ENCODE data around the gene GMPR. TPM values are rescaled to one million over a fixed set of nuclear protein-coding genes. Genes with fewer than 3 reads are reported as not detected.
"Not testable (repeated sequence)": the region's sequence is repeated elsewhere in the genome, so short reads cannot be mapped to it uniquely, and the experiment has no call there.

GMPR gene
- total and polyA plus RNA-seq, 3 experiments from 2014 or later = 0.66 to 1.4 (median 0.82) TPM

DNA sequence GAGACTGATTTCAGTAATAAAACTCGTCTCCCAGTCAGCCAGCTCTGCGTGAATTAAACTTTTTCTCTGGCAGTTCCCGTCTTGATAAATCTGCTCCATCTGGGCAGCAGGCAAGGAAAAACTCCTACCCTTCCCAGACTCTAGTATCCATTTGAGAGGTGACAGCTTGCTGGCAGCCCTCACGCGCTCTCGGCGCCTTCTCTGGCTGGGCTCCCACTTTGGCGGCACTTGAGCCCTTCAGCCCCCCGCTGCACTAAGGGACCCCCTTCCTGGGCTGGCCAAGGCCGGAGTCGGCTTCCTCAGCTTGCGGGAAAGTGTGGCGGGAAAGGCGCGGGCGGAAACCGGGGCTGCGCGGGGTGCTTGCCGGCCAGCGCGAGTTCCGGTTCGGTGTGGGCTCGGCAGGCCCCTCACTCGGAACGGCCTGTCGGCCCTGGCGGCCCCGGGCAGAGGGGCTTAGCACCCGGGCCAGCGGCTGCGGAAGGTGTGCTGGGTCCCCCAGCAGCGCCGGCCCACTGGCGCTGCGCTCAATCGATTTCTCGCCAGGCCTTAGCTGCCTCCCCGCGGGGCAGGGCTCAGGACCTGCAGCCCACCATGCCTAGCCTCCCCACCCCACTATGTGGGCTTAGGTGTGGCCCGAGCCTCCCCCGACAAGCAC is 21.8 kb upstream of the GMPR start:
- Mint-ChIP-seq H3K27ac (no peak overlapping the region), H3K27me3 (peaks cover 17 to 40% of the 10 kb centered on the region in 2 donors), H3K4me1 (no peaks in the 10 kb centered on the region), H3K36me3 (no peaks in the 10 kb centered on the region), H3K4me3 (no peak overlapping the region), H3K9me3 (no peaks in the 10 kb centered on the region)
- CTCF ChIA-PET = interaction anchor here (1.0 to 3.0 kb wide), 2 partner anchors 9 to 525 kb away, joined by 5 to 13 read pairs; no protein-coding TSS in a partner anchor
- Histone ChIP-seq H3K9me3 (ENCODE audit: low read length) (no peaks in the 10 kb centered on the region), H3K27ac (ENCODE audit: low read depth, low read length) (peak overlapping the region; percentile 72), H3K4me3 (ENCODE audit: low read length) (no peak overlapping the region), H3K27me3 (ENCODE audit: insufficient read depth, low read length, poor library complexity, severe bottlenecking) (no peaks in the 10 kb centered on the region), H3K4me1 (ENCODE audit: insufficient read depth, low read length) (no peaks in the 10 kb centered on the region), H3K36me3 (ENCODE audit: insufficient read depth, low read length) (no peaks in the 10 kb centered on the region)
- POLR2A ChIA-PET = interaction anchor here (0.5 to 1.0 kb wide), 2 partner anchors 19 to 23 kb away, joined by 3 read pairs; no protein-coding TSS in a partner anchor
- DNase-seq = no peak

DNA sequence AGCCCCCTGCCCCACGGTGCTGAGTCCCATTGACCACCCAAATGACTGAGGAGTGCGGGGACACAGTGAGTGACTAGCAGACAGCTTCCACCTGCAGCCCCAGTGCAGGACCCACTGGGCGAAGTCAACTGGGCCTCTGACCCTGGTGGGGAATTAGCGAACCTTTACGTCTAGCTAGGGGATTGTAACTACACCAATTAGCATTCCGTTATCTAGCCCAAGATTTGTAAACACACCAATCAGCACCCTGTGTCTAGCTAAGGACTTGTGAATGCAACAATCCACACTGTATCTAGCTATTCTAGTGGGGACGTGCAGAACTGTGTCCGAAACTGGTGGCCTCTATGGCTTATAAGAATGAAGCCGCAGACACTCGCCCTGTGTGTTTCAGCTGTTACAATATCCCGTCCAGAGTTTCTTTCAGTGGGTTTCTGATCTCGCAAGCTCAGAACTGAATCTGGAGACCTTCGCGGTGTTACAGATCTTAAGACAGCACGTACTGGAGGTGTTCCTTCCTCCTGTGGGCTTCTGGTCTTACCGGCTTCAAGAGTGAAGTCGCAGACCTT is 21.1 kb upstream of the GMPR start:
- H3K27ac Mint-ChIP-seq = no peak overlapping the region

DNA sequence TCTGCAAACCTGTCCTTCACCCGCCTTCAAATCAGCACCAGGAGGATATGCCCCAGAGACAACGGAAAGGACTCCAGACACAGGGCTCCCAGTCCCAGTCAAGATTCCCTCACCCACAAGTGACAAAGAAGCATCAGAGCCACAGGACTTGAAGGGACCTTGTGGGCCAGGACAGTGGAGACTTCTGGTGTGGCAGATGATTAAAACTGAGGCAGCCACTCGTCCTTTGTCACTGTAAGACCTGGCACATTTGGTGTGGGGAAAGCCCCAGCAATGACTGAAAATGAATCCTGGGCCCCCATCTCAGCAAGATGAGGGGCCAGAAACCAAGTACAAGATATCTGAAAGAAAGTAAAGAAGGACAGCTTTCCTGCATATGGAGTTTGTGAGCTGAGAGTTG is 15.6 kb upstream of the GMPR start:
- ChIA-PET CTCF (no interaction called here), POLR2A (interaction anchor here (0.7 kb wide), 1 partner anchor 17 kb away, joined by 10 read pairs; no protein-coding TSS in a partner anchor)
- no peaks in the 10 kb centered on the region for H3K36me3 ChIP-seq (ENCODE audit: insufficient read depth, low read length)
- H3K27ac Mint-ChIP-seq = no peak overlapping the region
- no peaks in the 10 kb centered on the region for H3K9me3 ChIP-seq (ENCODE audit: low read length)
- no peaks in the 10 kb centered on the region for H3K27me3 ChIP-seq (ENCODE audit: insufficient read depth, low read length, poor library complexity, severe bottlenecking)
- no peak for DNase-seq
- peaks cover 0 to 2% (median 0%) of the 10 kb centered on the region in 5 donors for H3K9me3 Mint-ChIP-seq
- H3K4me1 Mint-ChIP-seq = no peaks in the 10 kb centered on the region
- H3K4me3 Mint-ChIP-seq = no peak overlapping the region
- H3K4me1 ChIP-seq (ENCODE audit: insufficient read depth, low read length) = no peaks in the 10 kb centered on the region
- H3K27me3 Mint-ChIP-seq = peaks cover 4 to 34% of the 10 kb centered on the region in 2 donors
- H3K27ac ChIP-seq (ENCODE audit: low read depth, low read length) = no peak overlapping the region
- no peak overlapping the region for H3K4me3 ChIP-seq (ENCODE audit: low read length)
- H3K36me3 Mint-ChIP-seq = no peaks in the 10 kb centered on the region

More for the DNA sequence above, 21.1 kb upstream of the GMPR start:
- no peak overlapping the region for H3K4me3 Mint-ChIP-seq
- H3K27me3 Mint-ChIP-seq = peaks cover 17 to 40% of the 10 kb centered on the region in 2 donors
- H3K4me1 Mint-ChIP-seq = no peaks in the 10 kb centered on the region
- H3K4me1 ChIP-seq (ENCODE audit: insufficient read depth, low read length) = no peaks in the 10 kb centered on the region
- no peak for DNase-seq
- H3K36me3 ChIP-seq (ENCODE audit: insufficient read depth, low read length) = no peaks in the 10 kb centered on the region
- POLR2A ChIA-PET = interaction anchor here (0.5 kb wide), 1 partner anchor 23 kb away, joined by 3 read pairs; no protein-coding TSS in a partner anchor
- no peaks in the 10 kb centered on the region for H3K9me3 ChIP-seq (ENCODE audit: low read length)
- no peaks in the 10 kb centered on the region for H3K27me3 ChIP-seq (ENCODE audit: insufficient read depth, low read length, poor library complexity, severe bottlenecking)
- no peak overlapping the region for H3K27ac ChIP-seq (ENCODE audit: low read depth, low read length)
- H3K36me3 Mint-ChIP-seq = no peaks in the 10 kb centered on the region
- CTCF ChIA-PET = interaction anchor here (3.0 kb wide), 1 partner anchor 10 kb away, joined by 13 read pairs; no protein-coding TSS in a partner anchor
- H3K9me3 Mint-ChIP-seq = no peaks in the 10 kb centered on the region
- no peak overlapping the region for H3K4me3 ChIP-seq (ENCODE audit: low read length)

DNA sequence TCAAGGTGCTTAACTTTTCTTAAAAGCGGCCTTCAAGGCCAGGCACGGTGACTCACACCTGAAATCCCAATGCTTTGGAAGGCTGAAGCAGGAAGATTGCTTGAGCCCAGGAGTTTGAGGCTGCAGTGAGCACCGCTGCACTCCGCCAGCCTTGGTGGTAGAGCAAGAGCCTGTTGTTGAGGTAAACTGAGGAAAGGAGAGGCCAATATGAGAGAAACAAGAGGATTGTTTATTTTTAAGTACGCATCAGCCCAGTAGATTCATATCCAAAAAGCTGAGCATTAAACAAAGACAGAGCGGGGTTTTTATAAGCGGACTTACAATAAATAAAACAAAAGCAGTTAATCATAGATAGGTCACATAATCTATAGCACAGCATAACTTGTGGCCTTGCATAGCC is 15.0 kb upstream of the GMPR start:
- H3K9me3 Mint-ChIP-seq = peaks cover 0 to 2% (median 0%) of the 10 kb centered on the region in 5 donors
- POLR2A ChIA-PET = no interaction called here
- H3K4me3 Mint-ChIP-seq = peak overlapping the region in 1 of 7 donors; percentile 9

DNA sequence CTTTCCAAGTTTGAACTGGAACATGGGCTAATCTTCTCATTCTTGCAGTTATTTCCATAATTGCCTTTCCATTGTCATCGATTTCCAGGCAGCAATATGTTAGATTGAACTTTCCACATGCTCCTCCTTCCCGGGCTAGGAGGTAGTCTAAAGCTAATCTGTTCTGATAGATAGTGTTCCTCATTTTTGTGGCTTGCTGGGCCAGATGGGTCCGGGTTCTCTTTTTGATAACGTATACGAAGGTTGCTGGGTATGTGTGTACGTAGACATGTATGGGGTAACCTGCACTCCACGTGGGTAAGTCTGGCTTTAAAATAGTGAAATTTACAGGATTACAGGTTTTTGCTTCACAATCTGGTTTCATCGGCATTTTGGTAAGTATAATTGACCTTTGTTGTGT is 14.0 kb upstream of the GMPR start:
- Mint-ChIP-seq H3K4me1 (no peaks in the 10 kb centered on the region), H3K4me3 (no peak overlapping the region), H3K9me3 (peaks cover 0 to 2% (median 0%) of the 10 kb centered on the region in 5 donors), H3K27me3 (peaks cover 2 to 22% of the 10 kb centered on the region in 2 donors), H3K36me3 (no peaks in the 10 kb centered on the region), H3K27ac (no peak overlapping the region)
- no peak overlapping the region for H3K27ac ChIP-seq (ENCODE audit: low read depth, low read length)
- H3K4me1 ChIP-seq (ENCODE audit: insufficient read depth, low read length) = no peaks in the 10 kb centered on the region
- no peaks in the 10 kb centered on the region for H3K36me3 ChIP-seq (ENCODE audit: insufficient read depth, low read length)
- H3K4me3 ChIP-seq (ENCODE audit: low read length) = no peak overlapping the region
- no peak for DNase-seq
- no peaks in the 10 kb centered on the region for H3K9me3 ChIP-seq (ENCODE audit: low read length)
- CTCF ChIA-PET = no interaction called here
- POLR2A ChIA-PET = no interaction called here
- H3K27me3 ChIP-seq (ENCODE audit: insufficient read depth, low read length, poor library complexity, severe bottlenecking) = no peaks in the 10 kb centered on the region

More for the DNA sequence above, 15.0 kb upstream of the GMPR start:
- H3K27ac ChIP-seq (ENCODE audit: low read depth, low read length) = no peak overlapping the region
- DNase-seq = no peak
- H3K9me3 ChIP-seq (ENCODE audit: low read length) = no peaks in the 10 kb centered on the region
- H3K27me3 ChIP-seq (ENCODE audit: insufficient read depth, low read length, poor library complexity, severe bottlenecking) = no peaks in the 10 kb centered on the region
- no peaks in the 10 kb centered on the region for H3K4me1 ChIP-seq (ENCODE audit: insufficient read depth, low read length)
- H3K27me3 Mint-ChIP-seq = peaks cover 4 to 33% of the 10 kb centered on the region in 2 donors
- H3K27ac Mint-ChIP-seq = no peak overlapping the region
- no peaks in the 10 kb centered on the region for H3K36me3 Mint-ChIP-seq
- H3K4me1 Mint-ChIP-seq = no peaks in the 10 kb centered on the region
- CTCF ChIA-PET = no interaction called here
- H3K4me3 ChIP-seq (ENCODE audit: low read length) = no peak overlapping the region
- no peaks in the 10 kb centered on the region for H3K36me3 ChIP-seq (ENCODE audit: insufficient read depth, low read length)

DNA sequence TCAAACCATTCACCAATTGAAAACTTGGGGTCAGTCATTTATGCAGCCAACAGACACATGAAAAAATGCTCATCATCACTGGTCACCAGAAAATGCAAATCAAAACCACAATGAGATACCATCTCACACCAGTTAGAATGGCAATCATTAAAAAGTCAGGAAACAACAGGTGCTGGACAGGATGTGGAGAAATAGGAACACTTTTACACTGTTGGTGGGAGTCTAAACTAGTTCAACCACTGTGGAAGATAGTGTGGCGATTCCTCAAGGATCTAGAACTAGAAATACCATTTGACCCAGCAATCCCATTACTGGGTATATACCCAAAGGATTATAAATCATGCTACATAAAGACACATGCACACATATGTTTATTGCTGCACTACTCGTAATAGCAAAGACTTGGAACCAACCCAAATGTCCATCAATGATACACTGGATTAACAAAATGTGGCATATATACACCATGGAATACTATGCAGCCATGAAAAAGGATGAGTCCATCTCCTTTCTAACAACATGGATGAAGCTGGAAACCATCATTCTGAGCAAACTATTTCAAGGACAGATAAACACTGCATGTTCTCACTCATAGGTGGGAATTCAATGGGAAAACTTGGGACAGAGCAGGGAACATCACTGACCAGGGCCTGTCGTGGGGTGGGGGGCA is 13.2 kb upstream of the GMPR start:
- H3K9me3 ChIP-seq (ENCODE audit: low read length); H3K4me3 Mint-ChIP-seq; H3K27ac Mint-ChIP-seq; DNase-seq; H3K4me1 ChIP-seq (ENCODE audit: insufficient read depth, low read length); H3K9me3 Mint-ChIP-seq; H3K4me3 ChIP-seq (ENCODE audit: low read length); H3K36me3 Mint-ChIP-seq; H3K27ac ChIP-seq (ENCODE audit: low read depth, low read length); POLR2A ChIA-PET; CTCF ChIA-PET; H3K4me1 Mint-ChIP-seq; H3K36me3 ChIP-seq (ENCODE audit: insufficient read depth, low read length); H3K27me3 ChIP-seq (ENCODE audit: insufficient read depth, low read length, poor library complexity, severe bottlenecking): not testable (repeated sequence)
- peaks cover 2 to 22% of the 10 kb centered on the region in 2 donors for H3K27me3 Mint-ChIP-seq

DNA sequence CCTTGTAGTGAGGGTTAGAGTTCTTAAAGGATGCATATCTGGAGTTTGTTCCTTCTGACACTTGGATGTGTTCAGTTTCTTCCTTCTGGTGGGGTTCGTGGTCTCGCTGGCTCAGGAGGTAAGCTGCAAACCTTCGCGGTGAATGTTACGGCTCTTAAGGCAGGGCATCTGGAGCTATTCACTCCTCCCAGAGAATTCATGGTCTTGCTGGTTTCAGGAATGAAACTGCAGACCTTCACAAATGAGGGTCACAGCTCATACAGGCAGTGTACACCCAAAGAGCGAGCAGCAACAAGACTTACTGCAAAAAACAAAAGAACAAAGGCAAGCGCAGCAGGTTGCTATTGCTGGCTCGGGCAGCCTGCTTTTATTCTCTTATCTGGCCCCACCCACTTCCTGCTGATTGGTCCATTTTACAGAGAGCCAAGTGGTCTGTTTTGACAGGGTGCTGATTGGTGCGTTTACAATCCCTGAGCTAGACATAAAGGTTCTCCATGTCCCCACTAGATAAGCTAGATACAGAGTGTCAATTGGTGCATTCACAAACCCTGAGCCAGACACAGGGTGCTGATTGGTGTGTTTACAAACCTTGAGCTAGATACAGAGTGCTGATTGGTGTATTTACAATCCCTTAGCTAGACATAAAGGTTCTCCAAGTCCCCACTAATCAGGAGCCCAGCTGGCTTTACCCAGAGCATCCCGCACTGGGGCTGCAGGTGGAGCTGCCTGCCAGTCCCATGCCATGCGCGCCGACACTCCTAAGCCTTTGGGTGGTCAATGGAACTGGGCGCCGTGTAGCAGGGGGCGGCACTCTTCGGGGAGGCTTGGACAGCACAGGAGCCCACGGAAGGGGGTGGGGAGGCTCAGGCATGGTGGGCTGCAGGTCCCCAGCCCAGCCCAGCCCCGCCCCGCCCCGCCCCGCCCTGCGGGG is 12.0 kb upstream of the GMPR start:
- DNase-seq; H3K4me1 ChIP-seq (ENCODE audit: insufficient read depth, low read length); H3K4me1 Mint-ChIP-seq; H3K36me3 ChIP-seq (ENCODE audit: insufficient read depth, low read length); H3K27ac Mint-ChIP-seq; H3K4me3 Mint-ChIP-seq; H3K9me3 ChIP-seq (ENCODE audit: low read length); CTCF ChIA-PET; POLR2A ChIA-PET; H3K4me3 ChIP-seq (ENCODE audit: low read length); H3K9me3 Mint-ChIP-seq; H3K36me3 Mint-ChIP-seq; H3K27me3 ChIP-seq (ENCODE audit: insufficient read depth, low read length, poor library complexity, severe bottlenecking); H3K27ac ChIP-seq (ENCODE audit: low read depth, low read length): not testable (repeated sequence)
- H3K27me3 Mint-ChIP-seq = peaks cover 2 to 22% of the 10 kb centered on the region in 2 donors
